Fibroblast of lung (primary cell): Measurements from ENCODE around the gene FUBP3. TPM values are rescaled to one million over a fixed set of nuclear protein-coding genes. Genes with fewer than 3 reads are reported as not detected.

Experiments
- DNase-seq, 2 donors: peaks; one replicate each; pipeline versions ENCODE4 v3.0.0 to v3.0.0-alpha.2; 2010; ENCODE audit warnings: low read depth in 2 of 2
- H2AFZ ChIP-seq: 2 replicates; pipeline ENCODE4 v1.5.1; 2012; ENCODE audit warnings: low read length, control low read depth, inconsistent platforms
- H3K27ac ChIP-seq: 2 replicates; pipeline ENCODE4 v1.5.1; 2011; ENCODE audit warnings: low read length, control low read depth; ENCODE audit not compliant: insufficient read depth
- H3K27me3 ChIP-seq: 2 replicates; pipeline ENCODE4 v1.5.1; 2011; ENCODE audit warnings: mild to moderate bottlenecking, low read length; ENCODE audit not compliant: control insufficient read depth, insufficient read depth
- H3K36me3 ChIP-seq: 2 replicates; pipeline ENCODE4 v1.5.1; 2011; ENCODE audit warnings: low read length; ENCODE audit not compliant: control insufficient read depth, insufficient read depth
- H3K4me1 ChIP-seq: 2 replicates; pipeline ENCODE4 v1.5.1; 2011; ENCODE audit warnings: low read length; ENCODE audit not compliant: control insufficient read depth, insufficient read depth; ENCODE audit errors: extremely low read depth
- H3K4me2 ChIP-seq: 2 replicates; pipeline ENCODE4 v1.5.1; 2011; ENCODE audit warnings: low read length, control low read depth; ENCODE audit not compliant: insufficient read depth; ENCODE audit errors: extremely low read depth
- H3K4me3 ChIP-seq, 4 experiments: fragments of 200-600 bp in 1 of 4; sonication (generic) in 1 of 4; replicated peaks in 1 of 4; 2 replicates each; pipeline ENCODE4 v1.5.1; 2011 to 2016; ENCODE audit warnings: low read length in 4 of 4, low read depth in 3 of 4, mild to moderate bottlenecking in 3 of 4, control low read depth in 2 of 4, inconsistent platforms in 1 of 4, mixed read lengths in 1 of 4; ENCODE audit not compliant: insufficient read depth in 1 of 4; ENCODE audit errors: control extremely low read depth in 1 of 4
- H3K79me2 ChIP-seq: 2 replicates; pipeline ENCODE4 v1.5.1; 2012; ENCODE audit warnings: mild to moderate bottlenecking, low read length, inconsistent platforms; ENCODE audit not compliant: control insufficient read depth, insufficient read depth
- H3K9ac ChIP-seq: 2 replicates; pipeline ENCODE4 v1.5.1; 2011; ENCODE audit warnings: mild to moderate bottlenecking, low read length, control low read depth; ENCODE audit not compliant: insufficient read depth
- H3K9me3 ChIP-seq: 2 replicates; pipeline ENCODE4 v1.5.1; 2012; ENCODE audit warnings: low read depth, low read length; ENCODE audit not compliant: control insufficient read depth, insufficient read depth
- H4K20me1 ChIP-seq: 2 replicates; pipeline ENCODE4 v1.5.1; 2011; ENCODE audit warnings: low read length; ENCODE audit not compliant: control insufficient read depth, insufficient read depth; ENCODE audit errors: extremely low read depth
- CTCF ChIP-seq, 2 donors: IDR thresholded peaks in 1 of 2; conservative IDR thresholded peaks in 1 of 2; 1 replicate in 1 of 2; 2 replicates in 1 of 2; pipeline ENCODE4 v1.5.1; 2011 to 2012; ENCODE audit warnings: low read length in 2 of 2, control low read depth in 1 of 2, inconsistent platforms in 1 of 2, low read depth in 1 of 2, mild to moderate bottlenecking in 1 of 2
- EZH2 ChIP-seq: IDR thresholded peaks from 2 replicates; pipeline ENCODE4 v1.5.1; 2012; ENCODE audit warnings: low read length, control low read depth, mild to moderate bottlenecking; ENCODE audit errors: missing control alignments
- polyA plus RNA-seq, 2 donors: library from polyadenylated mRNA; depleted of rRNA in 1 of 2; stranded (reverse) in 1 of 2; unstranded in 1 of 2; fragments of >200 nt; gene quantifications; 2 replicates each; pipeline ENCODE4 v1.2.1, GENCODE V29; 2011 to 2012; ENCODE audit warnings: missing spikeins in 1 of 2
- total RNA-seq: library from RNA; depleted of rRNA; stranded (reverse); fragments of >200 nt; gene quantifications from 2 replicates; pipeline ENCODE4 v1.2.1, GENCODE V29; 2014

The FUBP3 gene
- total and polyA plus RNA-seq, 2 donors (not counting 1 experiment from before 2014, with no cell fraction given), result 35.7 to 36.2 TPM

- H2AFZ ChIP-seq, result no peak overlapping the region
- DNase-seq, result no peak
Observed at GRCh38 chr9:130672933-130673615, 93.7 kb downstream of the FUBP3 start.

GRCh38 chr9:130675396-130675795, 96.0 kb downstream of the FUBP3 start:
- H3K4me2 ChIP-seq, result no peak overlapping the region
- H2AFZ ChIP-seq, result no peak overlapping the region
- no peaks in the 10 kb centered on the region for H3K27me3 ChIP-seq
- no peak overlapping the region for H3K27ac ChIP-seq
- no peak for TF ChIP-seq EZH2
- no peaks in the 10 kb centered on the region for H3K36me3 ChIP-seq
- H4K20me1 ChIP-seq, result no peaks in the 10 kb centered on the region
- no peak for DNase-seq
- H3K4me3 ChIP-seq, result no peak overlapping the region
- no peaks in the 10 kb centered on the region for H3K9me3 ChIP-seq
- H3K9ac ChIP-seq, result no peak overlapping the region
- no peaks in the 10 kb centered on the region for H3K79me2 ChIP-seq
- no peaks in the 10 kb centered on the region for H3K4me1 ChIP-seq

More at GRCh38 chr9:130672933-130673615, 93.7 kb downstream of the FUBP3 start:
- Histone ChIP-seq H3K27ac (no peak overlapping the region), H3K4me1 (no peaks in the 10 kb centered on the region), H4K20me1 (no peaks in the 10 kb centered on the region), H3K9ac (no peak overlapping the region), H3K9me3 (no peaks in the 10 kb centered on the region), H3K27me3 (peaks cover 1% of the 10 kb centered on the region), H3K79me2 (no peaks in the 10 kb centered on the region), H3K36me3 (no peaks in the 10 kb centered on the region), H3K4me3 (no peak overlapping the region), H3K4me2 (no peak overlapping the region)
- TF ChIP-seq EZH2, result no peak
- TF ChIP-seq CTCF (conservative IDR thresholded peaks at IDR 0.05 in 1 of 2, IDR thresholded peaks at IDR 0.05 in 1 of 2; ENCODE audit: low read depth in 1 of 2, low read length in 2 of 2), result no peak

- Histone ChIP-seq H3K9ac (no peak overlapping the region), H3K4me1 (peaks cover 1% of the 10 kb centered on the region), H3K27me3 (no peaks in the 10 kb centered on the region), H4K20me1 (no peaks in the 10 kb centered on the region), H3K4me2 (no peak overlapping the region), H3K36me3 (no peaks in the 10 kb centered on the region), H2AFZ (no peak overlapping the region), H3K79me2 (no peaks in the 10 kb centered on the region), H3K27ac (no peak overlapping the region), H3K4me3 (no peak overlapping the region), H3K9me3 (no peaks in the 10 kb centered on the region)
- DNase-seq, result no peak
- TF ChIP-seq CTCF (conservative IDR thresholded peaks at IDR 0.05 in 1 of 2, IDR thresholded peaks at IDR 0.05 in 1 of 2; ENCODE audit: low read depth in 1 of 2, low read length in 2 of 2) (no peak), EZH2 (no peak)
Observed at GRCh38 chr9:130677252-130677651, 97.9 kb downstream of the FUBP3 start.
